HG03354 (cell line): ENCODE data around the gene LPP.

Experiments
- ATAC-seq: cut with Tn5 transposase; IDR thresholded peaks from one replicate; pipeline ENCODE4 v1.9.1; 2021; ENCODE audit warnings: mild to moderate bottlenecking; ENCODE audit not compliant: unreplicated experiment, poor library complexity, severe bottlenecking

LPP gene

GRCh38 chr3:188761964-188762363 is 608.0 kb downstream of the LPP start:
- no peak for ATAC-seq

DNA sequence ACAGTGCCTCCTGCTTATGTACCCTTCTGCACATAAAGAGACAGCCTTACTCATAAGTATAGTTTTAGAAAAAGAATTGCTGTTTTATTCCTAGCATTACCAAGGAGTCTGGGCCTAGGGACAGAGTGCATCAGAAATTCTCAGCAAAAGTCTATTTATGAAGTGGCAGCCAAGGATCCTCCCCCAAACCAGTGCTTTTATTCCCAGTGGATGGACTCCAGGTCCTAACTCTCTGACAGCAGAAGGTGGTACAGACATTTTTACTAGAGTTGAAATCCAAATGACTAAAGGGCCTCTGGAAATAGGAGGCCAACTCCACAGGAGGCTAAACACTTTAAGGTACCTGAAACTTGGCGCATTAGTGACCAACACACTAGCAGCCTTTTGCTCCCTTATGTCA is 610.7 kb downstream of the LPP start:
- ATAC-seq: no peak

DNA sequence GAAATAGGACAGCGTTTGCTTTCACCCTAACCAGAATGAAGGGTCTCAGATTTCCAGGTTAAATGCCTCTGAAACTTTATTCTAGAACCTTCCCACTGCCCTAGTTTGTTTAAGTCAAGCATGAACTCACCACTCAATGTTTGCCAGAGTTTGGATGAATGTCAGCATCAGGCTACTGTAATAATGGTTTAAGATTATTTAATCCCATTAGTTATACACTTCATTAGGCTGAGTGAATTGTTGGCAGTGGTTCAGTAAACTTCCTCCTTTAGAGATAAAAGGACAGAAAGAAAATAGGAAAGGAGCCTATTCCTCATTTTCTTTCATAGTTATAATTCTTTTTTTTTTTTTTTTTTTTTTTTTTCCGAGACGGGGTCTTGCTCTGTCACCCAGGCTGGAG is 615.9 kb downstream of the LPP start:
- ATAC-seq: no peak

DNA sequence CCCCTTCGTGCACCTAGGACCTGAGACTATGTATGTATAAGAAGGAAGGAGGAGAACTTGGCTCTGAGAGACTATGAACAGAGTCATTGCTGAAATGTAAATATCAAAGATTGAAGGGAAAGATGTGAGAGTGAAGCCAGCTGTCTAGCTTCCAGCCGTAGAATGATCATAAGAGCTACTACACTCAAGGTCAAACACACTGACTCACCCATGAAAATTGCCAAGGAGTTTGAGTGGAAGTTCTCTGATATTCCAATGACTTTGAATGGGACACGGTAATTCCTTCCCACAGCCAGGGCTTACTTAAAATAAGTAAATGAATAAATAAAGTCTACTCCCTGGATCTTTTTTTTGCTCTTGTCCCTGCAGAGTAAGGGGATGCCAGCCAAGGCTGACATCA is 618.9 kb downstream of the LPP start:
- no peak for ATAC-seq

- no peak for ATAC-seq
Observed at GRCh38 chr3:188775412-188775811, 621.5 kb downstream of the LPP start.

DNA sequence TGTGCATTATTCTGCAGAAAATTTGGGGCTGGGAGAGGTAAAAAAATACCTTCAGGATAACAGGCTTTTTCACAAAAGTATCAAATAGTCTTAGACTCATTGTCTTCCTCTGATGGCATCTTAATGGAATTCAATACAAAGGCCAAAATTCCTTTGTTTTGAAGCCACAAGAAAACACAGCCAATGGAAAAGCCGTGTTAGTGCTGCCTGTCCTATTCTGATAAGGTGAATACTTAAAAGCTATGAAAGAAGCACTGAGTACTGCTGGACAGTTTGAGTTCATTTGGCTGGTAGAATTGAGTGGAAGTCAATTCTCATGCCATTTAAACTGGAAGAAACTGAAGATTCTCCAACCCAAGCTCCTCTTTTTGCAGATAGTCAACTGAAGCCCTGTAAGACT is 622.5 kb downstream of the LPP start:
- no peak for ATAC-seq

- no peak for ATAC-seq
Observed at GRCh38 chr3:188778091-188778852, 624.3 kb downstream of the LPP start.

- ATAC-seq: no peak
Observed at GRCh38 chr3:188779281-188779980, 625.5 kb downstream of the LPP start.

- ATAC-seq: no peak
Observed at GRCh38 chr3:188780193-188781147, 626.5 kb downstream of the LPP start.

DNA sequence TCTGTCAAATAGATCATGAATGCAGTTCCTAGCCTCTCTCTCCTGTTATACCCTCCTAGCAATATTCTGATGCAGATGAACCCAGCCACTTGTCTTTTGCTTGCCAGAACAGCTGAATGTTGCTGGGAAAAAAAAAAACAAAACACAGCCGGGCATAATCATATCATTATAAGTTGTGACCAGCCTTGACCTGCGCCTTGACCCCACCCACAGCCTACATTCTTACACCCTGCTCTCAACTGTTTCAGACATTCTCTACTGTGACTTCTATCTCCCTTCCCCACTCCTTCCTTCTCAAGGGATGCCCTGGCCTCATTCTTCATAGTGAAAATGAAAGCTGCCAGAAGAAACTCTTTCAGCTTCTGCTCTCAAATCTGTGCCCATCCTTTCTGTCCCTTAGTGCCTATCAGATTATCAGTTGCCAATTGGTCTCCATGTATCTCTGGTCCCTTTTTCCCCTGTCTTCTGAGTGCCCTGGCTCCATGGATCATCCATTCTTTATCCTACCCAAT is 628.7 kb downstream of the LPP start:
- no peak for ATAC-seq

DNA sequence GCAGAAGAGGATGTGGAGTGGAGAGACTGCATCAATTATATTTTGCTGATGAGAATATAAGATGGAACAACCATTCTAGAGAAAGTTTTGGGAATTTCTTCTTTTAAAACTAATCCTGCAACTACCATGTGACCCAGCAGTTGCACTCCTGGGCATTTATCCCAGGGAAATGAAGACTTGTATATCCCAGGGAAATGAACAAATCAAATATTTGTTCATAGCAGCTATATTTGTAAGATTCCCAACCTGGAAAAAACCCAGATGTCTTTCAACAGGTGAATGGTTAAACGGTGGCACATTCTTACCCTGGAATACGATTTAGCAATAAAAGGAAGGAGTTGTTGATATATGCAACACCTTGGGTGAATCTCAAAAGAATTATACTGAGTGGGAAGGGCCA is 632.5 kb downstream of the LPP start:
- ATAC-seq: no peak

DNA sequence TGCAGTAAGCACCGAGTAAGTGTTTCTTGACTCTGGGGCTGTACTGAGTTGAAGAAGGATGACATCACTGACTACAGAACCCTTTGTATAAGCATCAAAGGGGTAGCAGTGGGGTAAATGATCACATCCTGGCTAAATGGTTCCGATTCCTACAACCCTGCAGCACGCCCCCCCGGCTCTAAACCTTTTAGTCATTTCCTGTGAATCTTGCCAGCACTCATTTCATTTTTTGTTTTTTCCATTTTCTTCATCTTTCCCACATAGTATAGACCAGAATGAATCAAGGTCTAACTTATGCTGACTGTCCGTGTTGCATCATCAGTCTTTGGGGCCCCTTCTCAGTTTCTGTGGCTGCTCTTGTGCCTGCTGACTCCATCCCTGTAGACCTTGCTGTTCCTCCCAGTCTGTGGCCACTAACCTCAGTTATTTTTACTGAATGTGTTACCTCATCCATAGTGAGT is 634.7 kb downstream of the LPP start:
- no peak for ATAC-seq

- ATAC-seq: no peak
Observed at GRCh38 chr3:188789251-188789650, 635.3 kb downstream of the LPP start.

DNA sequence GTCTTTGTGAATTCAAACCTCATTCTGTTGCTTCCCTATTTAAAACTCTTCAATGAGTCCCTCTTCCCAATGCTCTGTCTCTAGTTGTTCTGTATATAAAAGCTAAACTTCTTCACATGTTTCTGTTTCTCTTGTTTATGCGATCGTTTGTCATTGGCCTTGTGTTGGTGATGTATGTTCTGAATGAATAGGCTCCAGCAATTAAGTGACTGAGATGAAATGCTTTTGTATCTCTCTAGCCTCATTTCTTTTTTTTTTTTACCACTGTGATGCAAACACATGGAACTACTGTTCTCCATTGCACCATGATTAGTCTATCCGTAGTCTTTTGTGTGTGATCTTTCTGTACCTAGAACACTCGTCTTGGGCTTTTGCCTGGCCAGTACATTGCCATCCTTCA is 637.4 kb downstream of the LPP start:
- no peak for ATAC-seq

- no peak for ATAC-seq
Observed at GRCh38 chr3:188792793-188793192, 638.8 kb downstream of the LPP start.

- no peak for ATAC-seq
Observed at GRCh38 chr3:188796122-188796631, 642.2 kb downstream of the LPP start.

DNA sequence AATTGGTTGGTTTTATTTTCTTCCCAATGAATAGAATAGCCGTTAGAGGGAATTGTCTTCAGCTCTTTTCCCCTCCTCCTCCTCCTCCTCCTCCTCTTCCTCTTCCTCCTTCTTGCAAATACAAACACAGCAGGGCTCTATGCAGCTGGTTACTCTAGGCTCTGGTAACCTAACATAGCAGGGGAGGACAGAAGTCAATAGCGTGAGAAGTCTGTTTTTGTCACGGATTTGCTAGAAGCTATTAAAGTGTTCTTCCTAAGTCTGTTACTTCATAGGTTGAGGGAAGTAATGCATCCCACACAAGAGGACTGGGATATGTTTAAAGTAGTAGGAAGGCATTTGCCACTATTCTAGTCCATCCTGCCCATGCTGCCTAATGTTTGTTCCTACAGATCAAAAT is 643.1 kb downstream of the LPP start:
- no peak for ATAC-seq

- ATAC-seq: no peak
Observed at GRCh38 chr3:188798556-188799145, 644.7 kb downstream of the LPP start.

DNA sequence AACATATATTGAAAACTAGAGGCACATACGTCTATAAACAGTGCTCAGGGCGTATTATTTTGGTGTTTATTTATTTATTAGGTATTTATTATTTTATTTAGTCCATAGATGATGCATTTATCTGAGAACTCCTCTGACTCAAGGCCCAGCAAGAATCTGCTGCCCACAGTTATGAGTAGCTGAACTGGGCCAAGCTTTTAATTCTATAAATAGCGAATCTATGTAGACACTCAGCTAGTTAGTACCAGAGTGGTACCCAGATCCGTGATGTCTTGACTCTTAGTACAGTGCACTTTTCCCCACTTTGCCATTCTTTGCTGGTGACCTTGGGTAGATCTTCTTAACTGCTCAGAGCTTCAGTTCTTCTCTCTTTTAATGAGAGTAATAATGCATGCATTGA is 647.4 kb downstream of the LPP start:
- ATAC-seq: no peak

DNA sequence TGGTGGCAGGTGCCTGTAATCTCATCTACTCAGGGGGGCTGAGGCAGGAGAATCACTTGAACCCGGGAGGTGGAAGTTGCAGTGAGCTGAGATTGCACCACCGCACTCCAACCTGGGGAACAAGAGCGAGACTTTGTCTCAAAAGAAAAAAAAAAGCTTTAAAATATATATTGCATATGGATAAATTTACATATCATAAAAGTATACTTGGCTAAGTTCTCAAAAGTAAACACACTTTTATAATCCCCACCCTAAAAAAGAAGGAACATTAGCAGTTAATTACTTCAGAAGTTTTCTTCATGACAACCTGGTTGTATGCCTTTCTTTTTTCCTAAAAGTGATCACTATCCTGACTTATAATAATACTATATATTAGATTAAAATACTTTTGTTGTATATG is 648.7 kb downstream of the LPP start:
- no peak for ATAC-seq
